HEK293 (cell line): ENCODE data around the gene OR2A25.

Source experiments
- CTCF ChIA-PET: fragments of 350-600 bp; formaldehyde crosslinking; extraction: SDS; loops from one replicate; lab custom pipeline; 2021; ENCODE audit warnings: antibody characterized with exemption; lab: Yijun Ruan, JAX
- POLR2A ChIA-PET: fragments of 300-600 bp; formaldehyde crosslinking; extraction: SDS; loops from one replicate; lab custom pipeline; 2020; ENCODE audit warnings: antibody characterized with exemption, inconsistent platforms; lab: Yijun Ruan, JAX
- H3K27ac ChIP-seq: fragments of 200-500 bp; sonication (Bioruptor generic); 2 replicates; pipeline ENCODE4 v1.5.1; 2014; ENCODE audit warnings: low read depth, low read length, control low read depth, inconsistent platforms; ENCODE audit errors: extremely low read depth
- H3K36me3 ChIP-seq, 2 experiments: fragments of 200-500 bp in 1 of 2; sonication (Bioruptor generic) in 1 of 2; 1 replicate in 1 of 2; 2 replicates in 1 of 2; pipeline ENCODE4 v1.5.1; 2014 to 2017; ENCODE audit warnings: inconsistent platforms in 2 of 2, low read length in 2 of 2; ENCODE audit not compliant: control insufficient read depth in 2 of 2, insufficient read depth in 1 of 2
- H3K4me1 ChIP-seq: fragments of 200-500 bp; sonication (Bioruptor generic); 2 replicates; pipeline ENCODE4 v1.5.1; 2014; ENCODE audit warnings: mild to moderate bottlenecking, low read length, inconsistent platforms; ENCODE audit not compliant: control insufficient read depth, insufficient read depth
- H3K4me3 ChIP-seq: 2 replicates; pipeline ENCODE4 v1.5.1; 2011; ENCODE audit warnings: low read depth, mild to moderate bottlenecking, control low read depth, low read length, moderate library complexity
- H3K9me3 ChIP-seq: fragments of 200-500 bp; sonication (Bioruptor generic); 2 replicates; pipeline ENCODE4 v1.5.1; 2014; ENCODE audit warnings: low read depth, low read length, inconsistent platforms; ENCODE audit not compliant: control insufficient read depth, insufficient read depth
- KLF17 ChIP-seq: fragments of 450-650 bp; formaldehyde crosslinking; IDR thresholded peaks from 2 replicates; pipeline ENCODE4 v1.5.1; 2016; ENCODE audit warnings: missing biosample characterization, missing genetic modification characterization
- KLF8 ChIP-seq: fragments of 450-650 bp; formaldehyde crosslinking; IDR thresholded peaks from 2 replicates; pipeline ENCODE4 v1.5.1; 2016; ENCODE audit warnings: missing biosample characterization, missing genetic modification characterization
- OVOL3 ChIP-seq: fragments of 450-650 bp; formaldehyde crosslinking; IDR thresholded peaks from 2 replicates; pipeline ENCODE4 v1.5.1; 2016; ENCODE audit warnings: missing biosample characterization, missing genetic modification characterization
- PATZ1 ChIP-seq: fragments of 450-650 bp; formaldehyde crosslinking; IDR thresholded peaks from 2 replicates; pipeline ENCODE4 v1.5.1; 2016; ENCODE audit warnings: missing biosample characterization, missing genetic modification characterization
- RBAK ChIP-seq: fragments of 450-650 bp; formaldehyde crosslinking; IDR thresholded peaks from 2 replicates; pipeline ENCODE4 v1.5.1; 2016; ENCODE audit warnings: missing biosample characterization, missing genetic modification characterization
- SP7 ChIP-seq: fragments of 450-650 bp; formaldehyde crosslinking; IDR thresholded peaks from 2 replicates; pipeline ENCODE4 v1.5.1; 2016; ENCODE audit warnings: missing biosample characterization, missing genetic modification characterization
- YY2 ChIP-seq: fragments of 450-650 bp; formaldehyde crosslinking; IDR thresholded peaks from 2 replicates; pipeline ENCODE4 v1.5.1; 2016; ENCODE audit warnings: missing biosample characterization, missing genetic modification characterization
- ZBTB26 ChIP-seq: fragments of 450-650 bp; formaldehyde crosslinking; optimal IDR thresholded peaks from 2 replicates; pipeline ENCODE3; 2016; ENCODE audit warnings: missing biosample characterization, mild to moderate bottlenecking, missing genetic modification characterization
- ZFP37 ChIP-seq: fragments of 450-650 bp; formaldehyde crosslinking; IDR thresholded peaks from 2 replicates; pipeline ENCODE4 v1.5.1; 2016; ENCODE audit warnings: missing biosample characterization, missing genetic modification characterization
- ZNF10 ChIP-seq: fragments of 450-650 bp; formaldehyde crosslinking; IDR thresholded peaks from 2 replicates; pipeline ENCODE4 v1.5.1; 2017; ENCODE audit warnings: missing biosample characterization, missing genetic modification characterization
- ZNF140 ChIP-seq: fragments of 450-650 bp; formaldehyde crosslinking; IDR thresholded peaks from 2 replicates; pipeline ENCODE4 v1.5.1; 2016; ENCODE audit warnings: missing biosample characterization, missing genetic modification characterization
- ZNF280C ChIP-seq: fragments of 450-650 bp; formaldehyde crosslinking; IDR thresholded peaks from 2 replicates; pipeline ENCODE4 v1.5.1; 2016; ENCODE audit warnings: missing biosample characterization, missing genetic modification characterization
- ZNF302 ChIP-seq: fragments of 450-650 bp; formaldehyde crosslinking; IDR thresholded peaks from 2 replicates; pipeline ENCODE4 v1.5.1; 2016; ENCODE audit warnings: missing biosample characterization, missing genetic modification characterization, low read depth
- ZNF549 ChIP-seq: fragments of 450-650 bp; IDR thresholded peaks from 2 replicates; pipeline ENCODE4 v1.5.1; 2018; ENCODE audit warnings: missing biosample characterization, missing genetic modification characterization, mild to moderate bottlenecking, inconsistent platforms, moderate library complexity
- ZNF654 ChIP-seq: fragments of 450-650 bp; formaldehyde crosslinking; IDR thresholded peaks from 2 replicates; pipeline ENCODE4 v1.5.1; 2016; ENCODE audit warnings: low read depth, missing biosample characterization, missing genetic modification characterization
- ZNF768 ChIP-seq: fragments of 450-650 bp; formaldehyde crosslinking; IDR thresholded peaks from 2 replicates; pipeline ENCODE4 v1.5.1; 2018; ENCODE audit warnings: missing biosample characterization, mild to moderate bottlenecking, missing genetic modification characterization
- ZNF776 ChIP-seq: fragments of 450-650 bp; formaldehyde crosslinking; IDR thresholded peaks from 2 replicates; pipeline ENCODE4 v1.5.0; 2017; ENCODE audit warnings: missing biosample characterization, missing genetic modification characterization, borderline replicate concordance
- TF ChIP-seq, protein P1 (sequence below): fragments of 450-650 bp; formaldehyde crosslinking; IDR thresholded peaks from 2 replicates; pipeline ENCODE4 v1.5.1; 2017; ENCODE audit warnings: missing biosample characterization, missing genetic modification characterization
- TF ChIP-seq, protein P2 (sequence below): fragments of 450-650 bp; formaldehyde crosslinking; IDR thresholded peaks from 2 replicates; pipeline ENCODE4 v1.5.1; 2016; ENCODE audit warnings: missing biosample characterization, missing genetic modification characterization, low read depth
- TF ChIP-seq, protein P3 (sequence below): fragments of 450-650 bp; formaldehyde crosslinking; IDR thresholded peaks from 2 replicates; pipeline ENCODE4; 2016; ENCODE audit warnings: missing biosample characterization, missing genetic modification characterization

Gene OR2A25

DNA sequence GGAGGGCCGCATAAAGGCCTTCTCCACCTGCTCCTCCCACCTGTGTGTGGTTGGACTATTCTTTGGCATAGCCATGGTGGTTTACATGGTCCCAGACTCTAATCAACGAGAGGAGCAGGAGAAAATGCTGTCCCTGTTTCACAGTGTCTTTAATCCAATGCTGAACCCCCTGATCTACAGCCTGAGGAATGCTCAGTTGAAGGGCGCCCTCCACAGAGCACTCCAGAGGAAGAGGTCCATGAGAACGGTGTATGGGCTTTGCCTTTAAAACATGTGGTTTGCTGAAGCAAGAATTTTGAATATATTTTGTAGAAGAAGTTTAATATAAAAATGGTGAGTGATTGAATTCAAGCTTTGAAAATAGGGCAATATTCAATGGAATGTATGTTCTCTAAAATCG is 40.7 kb downstream of the OR2A25 start:
- ChIA-PET CTCF (interaction anchor here (1.6 to 1.8 kb wide), 2 partner anchors 18 to 46 kb away, joined by 3 to 6 read pairs; no protein-coding TSS in a partner anchor), POLR2A (no interaction called here)
- H3K27ac ChIP-seq, result no peak overlapping the region
- TF ChIP-seq ZNF776 (tag by site-specific recombination) (no peak), OVOL3 (tag by site-specific recombination) (no peak), SP7 (tag by site-specific recombination) (no peak), ZNF10 (tag by site-specific recombination) (no peak)
- TF ChIP-seq, protein P1, sequence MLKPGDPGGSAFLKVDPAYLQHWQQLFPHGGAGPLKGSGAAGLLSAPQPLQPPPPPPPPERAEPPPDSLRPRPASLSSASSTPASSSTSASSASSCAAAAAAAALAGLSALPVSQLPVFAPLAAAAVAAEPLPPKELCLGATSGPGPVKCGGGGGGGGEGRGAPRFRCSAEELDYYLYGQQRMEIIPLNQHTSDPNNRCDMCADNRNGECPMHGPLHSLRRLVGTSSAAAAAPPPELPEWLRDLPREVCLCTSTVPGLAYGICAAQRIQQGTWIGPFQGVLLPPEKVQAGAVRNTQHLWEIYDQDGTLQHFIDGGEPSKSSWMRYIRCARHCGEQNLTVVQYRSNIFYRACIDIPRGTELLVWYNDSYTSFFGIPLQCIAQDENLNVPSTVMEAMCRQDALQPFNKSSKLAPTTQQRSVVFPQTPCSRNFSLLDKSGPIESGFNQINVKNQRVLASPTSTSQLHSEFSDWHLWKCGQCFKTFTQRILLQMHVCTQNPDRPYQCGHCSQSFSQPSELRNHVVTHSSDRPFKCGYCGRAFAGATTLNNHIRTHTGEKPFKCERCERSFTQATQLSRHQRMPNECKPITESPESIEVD (tag by site-specific recombination), result no peak
- TF ChIP-seq, all 188 proteins: peak for 0
- Histone ChIP-seq H3K9me3 (no peaks in the 10 kb centered on the region), H3K36me3 (no peaks in the 10 kb centered on the region), H3K4me1 (no peaks in the 10 kb centered on the region), H3K4me3 (no peak overlapping the region)

- TF ChIP-seq, protein P2, sequence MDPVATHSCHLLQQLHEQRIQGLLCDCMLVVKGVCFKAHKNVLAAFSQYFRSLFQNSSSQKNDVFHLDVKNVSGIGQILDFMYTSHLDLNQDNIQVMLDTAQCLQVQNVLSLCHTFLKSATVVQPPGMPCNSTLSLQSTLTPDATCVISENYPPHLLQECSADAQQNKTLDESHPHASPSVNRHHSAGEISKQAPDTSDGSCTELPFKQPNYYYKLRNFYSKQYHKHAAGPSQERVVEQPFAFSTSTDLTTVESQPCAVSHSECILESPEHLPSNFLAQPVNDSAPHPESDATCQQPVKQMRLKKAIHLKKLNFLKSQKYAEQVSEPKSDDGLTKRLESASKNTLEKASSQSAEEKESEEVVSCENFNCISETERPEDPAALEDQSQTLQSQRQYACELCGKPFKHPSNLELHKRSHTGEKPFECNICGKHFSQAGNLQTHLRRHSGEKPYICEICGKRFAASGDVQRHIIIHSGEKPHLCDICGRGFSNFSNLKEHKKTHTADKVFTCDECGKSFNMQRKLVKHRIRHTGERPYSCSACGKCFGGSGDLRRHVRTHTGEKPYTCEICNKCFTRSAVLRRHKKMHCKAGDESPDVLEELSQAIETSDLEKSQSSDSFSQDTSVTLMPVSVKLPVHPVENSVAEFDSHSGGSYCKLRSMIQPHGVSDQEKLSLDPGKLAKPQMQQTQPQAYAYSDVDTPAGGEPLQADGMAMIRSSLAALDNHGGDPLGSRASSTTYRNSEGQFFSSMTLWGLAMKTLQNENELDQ (tag by site-specific recombination), result no peak
- TF ChIP-seq KLF8 (tag by site-specific recombination) (no peak), RBAK (tag by site-specific recombination) (no peak), ZFP37 (tag by site-specific recombination) (no peak), ZBTB26 (no peak), ZNF302 (no peak)
- TF ChIP-seq, protein P3, sequence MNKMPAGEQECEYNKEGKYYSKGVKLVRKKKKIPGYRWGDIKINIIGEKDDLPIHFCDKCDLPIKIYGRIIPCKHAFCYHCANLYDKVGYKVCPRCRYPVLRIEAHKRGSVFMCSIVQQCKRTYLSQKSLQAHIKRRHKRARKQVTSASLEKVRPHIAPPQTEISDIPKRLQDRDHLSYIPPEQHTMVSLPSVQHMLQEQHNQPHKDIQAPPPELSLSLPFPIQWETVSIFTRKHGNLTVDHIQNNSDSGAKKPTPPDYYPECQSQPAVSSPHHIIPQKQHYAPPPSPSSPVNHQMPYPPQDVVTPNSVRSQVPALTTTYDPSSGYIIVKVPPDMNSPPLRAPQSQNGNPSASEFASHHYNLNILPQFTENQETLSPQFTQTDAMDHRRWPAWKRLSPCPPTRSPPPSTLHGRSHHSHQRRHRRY (tag by site-specific recombination), result no peak
- no peaks in the 10 kb centered on the region for H3K36me3 ChIP-seq
- no peaks in the 10 kb centered on the region for H3K9me3 ChIP-seq
- H3K4me1 ChIP-seq, result no peaks in the 10 kb centered on the region
- POLR2A ChIA-PET, result no interaction called here
- H3K4me3 ChIP-seq, result no peak overlapping the region
- no peak overlapping the region for H3K27ac ChIP-seq
- CTCF ChIA-PET, result interaction anchor here (0.6 to 1.8 kb wide), 2 partner anchors 14 to 102 kb away, joined by 4 to 6 read pairs; no protein-coding TSS in a partner anchor
Observed at GRCh38 chr7:144113651-144114050, 44.0 kb downstream of the OR2A25 start.

DNA sequence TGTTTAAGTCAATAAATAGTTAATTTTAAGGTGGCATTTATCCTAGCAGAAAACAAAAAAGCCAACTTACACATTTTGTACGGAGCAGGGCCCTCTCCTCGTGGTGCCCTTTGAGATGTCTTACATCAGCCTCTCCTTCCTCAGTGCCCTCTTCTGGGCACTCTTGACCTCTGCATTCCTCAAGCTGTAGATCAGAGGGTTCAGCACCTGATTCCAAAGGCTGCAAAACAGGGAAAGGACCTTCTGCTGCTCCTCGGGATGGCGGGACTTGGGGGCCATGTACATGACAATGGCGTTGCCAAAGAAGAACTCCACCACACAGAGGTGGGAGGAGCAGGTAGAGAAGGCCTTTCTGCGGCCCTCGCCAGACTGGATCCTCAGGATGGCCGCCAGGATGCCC is 48.7 kb downstream of the OR2A25 start:
- no peaks in the 10 kb centered on the region for H3K9me3 ChIP-seq
- CTCF ChIA-PET, result no interaction called here
- H3K27ac ChIP-seq, result no peak overlapping the region
- TF ChIP-seq ZNF654 (no peak), ZNF280C (tag by site-specific recombination) (no peak), ZNF549 (no peak), PATZ1 (no peak), ZNF768 (tag by site-specific recombination) (no peak), KLF17 (tag by site-specific recombination) (no peak), YY2 (tag by site-specific recombination) (no peak), ZNF140 (no peak)

More for the DNA sequence above, 48.7 kb downstream of the OR2A25 start:
- H3K36me3 ChIP-seq, result no peaks in the 10 kb centered on the region
- no peak overlapping the region for H3K4me3 ChIP-seq
- no peaks in the 10 kb centered on the region for H3K4me1 ChIP-seq
- POLR2A ChIA-PET, result no interaction called here
